Mesenchymal stem cell (in vitro differentiated cells and primary cell): ENCODE measurements around the gene TNNT1.

Experiments used
- DNase-seq: peaks from one replicate; pipeline ENCODE4 v3.0.0-alpha.2; 2013
- H2AFZ ChIP-seq: one replicate; pipeline ENCODE4 v1.6.1; 2013; ENCODE audit warnings: low read depth, mild to moderate bottlenecking, control low read depth, inconsistent platforms, low read length, moderate library complexity
- H2AK5ac ChIP-seq: 2 replicates; pipeline ENCODE4 v1.6.1; 2013; ENCODE audit warnings: low read length, moderate library complexity, mild to moderate bottlenecking, inconsistent platforms; ENCODE audit not compliant: severe bottlenecking
- H2BK120ac ChIP-seq: one replicate; pipeline ENCODE4 v1.6.1; 2013; ENCODE audit warnings: low read depth, mild to moderate bottlenecking, inconsistent platforms, low read length, moderate library complexity
- H2BK12ac ChIP-seq, 2 experiments: one replicate each; pipeline ENCODE4 v1.6.1; 2013; ENCODE audit warnings: inconsistent platforms in 2 of 2, low read length in 2 of 2, mild to moderate bottlenecking in 2 of 2, moderate library complexity in 2 of 2, control low read depth in 1 of 2
- H2BK15ac ChIP-seq: one replicate; pipeline ENCODE4 v1.6.1; 2013; ENCODE audit warnings: mild to moderate bottlenecking, low read depth, inconsistent platforms; ENCODE audit not compliant: poor library complexity, severe bottlenecking
- H2BK5ac ChIP-seq: 2 replicates; pipeline ENCODE4 v1.6.1; 2013; ENCODE audit warnings: low read depth, mild to moderate bottlenecking, low read length, control low read depth, inconsistent platforms; ENCODE audit not compliant: poor library complexity, severe bottlenecking
- H3K14ac ChIP-seq, 2 experiments: one replicate each; pipeline ENCODE4 v1.6.1; 2013; ENCODE audit warnings: inconsistent platforms in 2 of 2, low read length in 2 of 2, control low read depth in 1 of 2, mild to moderate bottlenecking in 1 of 2, moderate library complexity in 1 of 2
- H3K18ac ChIP-seq, 2 experiments: one replicate each; pipeline ENCODE4 v1.6.1; 2013; ENCODE audit warnings: inconsistent platforms in 2 of 2, low read length in 2 of 2, control low read depth in 1 of 2, low read depth in 1 of 2, mild to moderate bottlenecking in 1 of 2
- H3K23ac ChIP-seq, 2 experiments: one replicate each; pipeline ENCODE4 v1.6.1; 2013; ENCODE audit warnings: inconsistent platforms in 2 of 2, low read length in 2 of 2, mild to moderate bottlenecking in 2 of 2, moderate library complexity in 2 of 2, control low read depth in 1 of 2
- H3K27ac ChIP-seq: 2 replicates; pipeline ENCODE4 v1.5.1; 2013; ENCODE audit warnings: mild to moderate bottlenecking, moderate library complexity, low read length, control low read depth, inconsistent platforms; ENCODE audit not compliant: poor library complexity, severe bottlenecking
- H3K27me3 ChIP-seq, 2 experiments: 2 replicates each; pipeline versions ENCODE4 v1.6.1 to v1.7.0; 2013; ENCODE audit warnings: low read length in 2 of 2, mild to moderate bottlenecking in 2 of 2, moderate library complexity in 2 of 2, control low read depth in 1 of 2, inconsistent platforms in 1 of 2; ENCODE audit not compliant: control insufficient read depth in 1 of 2, insufficient read depth in 1 of 2
- H3K36me3 ChIP-seq, 2 experiments: 2 replicates each; pipeline versions ENCODE4 v1.6.1 to v1.7.0; 2013; ENCODE audit warnings: low read length in 2 of 2, control low read depth in 1 of 2, inconsistent platforms in 1 of 2, low read depth in 1 of 2, mild to moderate bottlenecking in 1 of 2; ENCODE audit not compliant: insufficient read depth in 2 of 2, control insufficient read depth in 1 of 2
- H3K4ac ChIP-seq, 2 experiments: one replicate each; pipeline ENCODE4 v1.6.1; 2013; ENCODE audit warnings: inconsistent platforms in 2 of 2, low read length in 2 of 2, mild to moderate bottlenecking in 2 of 2, moderate library complexity in 2 of 2, control low read depth in 1 of 2, low read depth in 1 of 2
- H3K4me1 ChIP-seq: 2 replicates; pipeline ENCODE4 v1.6.1; 2013; ENCODE audit warnings: low read depth, low read length, control low read depth; ENCODE audit not compliant: control insufficient read depth, insufficient read depth
- H3K4me2 ChIP-seq: 2 replicates; pipeline ENCODE4 v1.6.1; 2013; ENCODE audit warnings: low read length, mild to moderate bottlenecking, inconsistent platforms; ENCODE audit not compliant: poor library complexity, severe bottlenecking
- H3K4me3 ChIP-seq, 2 experiments: 2 replicates each; pipeline versions ENCODE4 v1.5.1 to v1.7.0; 2013; ENCODE audit warnings: low read length in 2 of 2, mild to moderate bottlenecking in 2 of 2, control low read depth in 1 of 2, low read depth in 1 of 2; ENCODE audit not compliant: insufficient read depth in 1 of 2
- H3K79me1 ChIP-seq: replicated peaks from 2 replicates; pipeline ENCODE4 v1.6.1; 2013; ENCODE audit warnings: mild to moderate bottlenecking, control low read depth, low read length, inconsistent platforms; ENCODE audit not compliant: poor library complexity, severe bottlenecking
- H3K9ac ChIP-seq: 2 replicates; pipeline ENCODE4 v1.7.0; 2013; ENCODE audit warnings: mild to moderate bottlenecking, low read length, moderate library complexity
- H3K9me3 ChIP-seq: 2 replicates; pipeline ENCODE4 v1.7.0; 2013; ENCODE audit warnings: mild to moderate bottlenecking, low read length; ENCODE audit not compliant: control insufficient read depth
- H4K8ac ChIP-seq: one replicate; pipeline ENCODE4 v1.6.1; 2013; ENCODE audit warnings: inconsistent platforms, mild to moderate bottlenecking, low read length, moderate library complexity
- H4K91ac ChIP-seq: one replicate; pipeline ENCODE4 v1.6.1; 2013; ENCODE audit warnings: mild to moderate bottlenecking, low read length, inconsistent platforms
- WGBS: methylation state at CpG from one replicate; pipeline ENCODE4 v1.1.7; 2013; ENCODE audit warnings: mixed read lengths; 5-methylcytosine and 5-hydroxymethylcytosine counted together

Gene TNNT1

DNA sequence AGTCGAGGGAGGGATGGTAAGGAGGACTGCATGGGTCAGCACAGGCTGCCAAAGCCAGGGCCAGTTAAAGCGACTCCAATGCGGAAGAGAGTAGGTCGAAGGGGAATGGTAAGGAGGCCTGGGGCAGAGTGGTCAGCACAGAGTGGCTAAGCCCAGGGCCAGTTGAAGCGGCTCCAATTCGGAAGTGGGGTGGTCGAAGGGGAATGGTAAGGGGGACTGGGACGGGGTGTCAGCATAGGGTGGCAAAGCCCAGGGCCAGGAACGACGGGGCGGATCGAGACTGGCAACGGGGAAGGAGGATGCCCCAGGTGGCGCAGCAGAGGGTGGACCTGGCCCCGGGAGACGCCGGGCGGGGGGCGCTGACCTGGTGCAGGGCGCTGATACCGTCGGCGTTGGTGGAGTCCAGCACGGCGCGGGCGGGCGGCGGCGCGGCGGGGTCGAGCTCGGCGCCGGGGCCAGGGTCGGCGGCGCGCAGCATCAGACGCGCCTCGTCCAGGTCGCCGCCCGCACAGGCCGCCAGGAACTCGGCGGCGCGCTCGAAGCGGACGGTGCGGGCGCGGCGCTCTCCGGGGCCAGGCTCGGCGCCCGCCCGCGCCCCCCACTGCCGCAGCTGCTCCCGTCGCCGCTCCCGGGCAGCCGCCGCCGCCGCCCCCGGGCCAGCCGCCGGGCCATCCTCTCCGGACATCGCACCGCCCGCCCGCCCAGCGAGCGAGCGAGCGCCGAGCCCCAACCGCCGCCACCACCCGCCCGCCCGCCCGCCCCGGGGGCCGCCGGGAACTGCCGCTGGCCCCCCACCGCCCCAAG lies 31.9 kb downstream of the TNNT1 start, which contains the start of gene PPP1R12C:
TSS of gene PPP1R12C (minus strand) at position 779 of the 804 bp plus-strand sequence. CDS start at position 685, 94 bp downstream.
- H2BK120ac ChIP-seq = peak within 1 kb of the TSS; percentile 94
- H4K8ac ChIP-seq = peak within 1 kb of the TSS; percentile 77
- H4K91ac ChIP-seq = peak within 1 kb of the TSS; percentile 72
- H2BK15ac ChIP-seq = peak within 1 kb of the TSS; percentile 33
- H3K4me1 ChIP-seq = peaks cover 51% of the 10 kb centered on the region
- H3K4me2 ChIP-seq = peak within 1 kb of the TSS; percentile 90
- H2AFZ ChIP-seq = peak within 1 kb of the TSS; percentile 76
- H3K79me1 ChIP-seq = peaks cover 14% of the 10 kb centered on the region
- peak within 1 kb of the TSS; percentile 84 to 98 for H3K4ac ChIP-seq
- no peak within 1 kb of the TSS for H2AK5ac ChIP-seq
- H3K4me3 ChIP-seq = peak within 1 kb of the TSS; percentile 73 to 99
- peak within 1 kb of the TSS; percentile 100 for H3K9ac ChIP-seq
- peak within 1 kb of the TSS; percentile 51 for H3K27ac ChIP-seq
- peak; percentile 34 for DNase-seq
- H3K36me3 ChIP-seq = peaks cover 3 to 24% of the 10 kb centered on the region in 2 experiments
- H3K14ac ChIP-seq = peak within 1 kb of the TSS in 1 of 2 experiments; percentile 86
- peak within 1 kb of the TSS; percentile 60 to 92 for H3K18ac ChIP-seq
- H2BK12ac ChIP-seq = peak within 1 kb of the TSS in 1 of 2 experiments; percentile 43
- H2BK5ac ChIP-seq = no peak within 1 kb of the TSS
- peak within 1 kb of the TSS; percentile 1 to 100 for H3K23ac ChIP-seq
- no peaks in the 10 kb centered on the region for H3K27me3 ChIP-seq
- WGBS = 0% methylated on average over 26 of the region's 97 CpGs
- no peaks in the 10 kb centered on the region for H3K9me3 ChIP-seq

DNA sequence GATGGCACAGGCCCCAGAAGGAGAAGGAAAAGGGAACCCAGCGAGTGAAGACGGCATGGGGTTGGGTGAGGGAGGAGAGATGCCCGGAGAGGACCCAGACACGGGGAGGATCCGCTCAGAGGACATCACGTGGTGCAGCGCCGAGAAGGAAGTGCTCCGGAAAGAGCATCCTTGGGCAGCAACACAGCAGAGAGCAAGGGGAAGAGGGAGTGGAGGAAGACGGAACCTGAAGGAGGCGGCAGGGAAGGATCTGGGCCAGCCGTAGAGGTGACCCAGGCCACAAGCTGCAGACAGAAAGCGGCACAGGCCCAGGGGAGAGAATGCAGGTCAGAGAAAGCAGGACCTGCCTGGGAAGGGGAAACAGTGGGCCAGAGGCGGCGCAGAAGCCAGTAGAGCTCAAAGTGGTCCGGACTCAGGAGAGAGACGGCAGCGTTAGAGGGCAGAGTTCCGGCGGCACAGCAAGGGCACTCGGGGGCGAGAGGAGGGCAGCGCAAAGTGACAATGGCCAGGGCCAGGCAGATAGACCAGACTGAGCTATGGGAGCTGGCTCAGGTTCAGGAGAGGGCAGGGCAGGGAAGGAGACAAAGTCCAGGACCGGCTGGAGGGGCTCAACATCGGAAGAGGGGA lies 32.7 kb downstream of the TNNT1 start:
- Histone ChIP-seq H3K9ac (peak overlapping the region; percentile 100), H3K27me3 (no peaks in the 10 kb centered on the region), H3K27ac (peak overlapping the region; percentile 51), H3K4me3 (peak overlapping the region; percentile 73 to 99), H4K8ac (no peak overlapping the region), H3K36me3 (peaks cover 9 to 31% of the 10 kb centered on the region in 2 experiments), H3K4me1 (peaks cover 52% of the 10 kb centered on the region), H2BK15ac (no peak overlapping the region), H2BK5ac (no peak overlapping the region), H3K23ac (peak overlapping the region in 1 of 2 experiments; percentile 100), H4K91ac (peak overlapping the region; percentile 53), H2BK120ac (no peak overlapping the region), H2AK5ac (no peak overlapping the region), H3K79me1 (peaks cover 18% of the 10 kb centered on the region), H3K14ac (peak overlapping the region in 1 of 2 experiments; percentile 86), H3K18ac (peak overlapping the region; percentile 60 to 92), H3K4me2 (peak overlapping the region; percentile 90), H3K9me3 (no peaks in the 10 kb centered on the region), H3K4ac (peak overlapping the region; percentile 84 to 98), H2BK12ac (peak overlapping the region in 1 of 2 experiments; percentile 31), H2AFZ (no peak overlapping the region)
- peak; percentile 78 for DNase-seq
- WGBS = 7% methylated on average over 25 of the region's 25 CpGs

DNA sequence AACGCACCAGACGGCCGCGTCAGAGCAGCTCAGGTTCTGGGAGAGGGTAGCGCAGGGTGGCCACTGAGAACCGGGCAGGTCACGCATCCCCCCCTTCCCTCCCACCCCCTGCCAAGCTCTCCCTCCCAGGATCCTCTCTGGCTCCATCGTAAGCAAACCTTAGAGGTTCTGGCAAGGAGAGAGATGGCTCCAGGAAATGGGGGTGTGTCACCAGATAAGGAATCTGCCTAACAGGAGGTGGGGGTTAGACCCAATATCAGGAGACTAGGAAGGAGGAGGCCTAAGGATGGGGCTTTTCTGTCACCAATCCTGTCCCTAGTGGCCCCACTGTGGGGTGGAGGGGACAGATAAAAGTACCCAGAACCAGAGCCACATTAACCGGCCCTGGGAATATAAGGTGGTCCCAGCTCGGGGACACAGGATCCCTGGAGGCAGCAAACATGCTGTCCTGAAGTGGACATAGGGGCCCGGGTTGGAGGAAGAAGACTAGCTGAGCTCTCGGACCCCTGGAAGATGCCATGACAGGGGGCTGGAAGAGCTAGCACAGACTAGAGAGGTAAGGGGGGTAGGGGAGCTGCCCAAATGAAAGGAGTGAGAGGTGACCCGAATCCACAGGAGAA lies 33.5 kb downstream of the TNNT1 start:
- WGBS = 62% methylated on average over 7 of the region's 13 CpGs
- Histone ChIP-seq H2BK5ac (no peak overlapping the region), H2AFZ (no peak overlapping the region), H2BK120ac (no peak overlapping the region), H2BK12ac (no peak overlapping the region), H3K9ac (peak overlapping the region; percentile 100), H3K27ac (no peak overlapping the region), H3K27me3 (no peaks in the 10 kb centered on the region), H3K9me3 (no peaks in the 10 kb centered on the region), H3K18ac (no peak overlapping the region), H3K4me3 (peak overlapping the region; percentile 73 to 99), H4K91ac (peak overlapping the region; percentile 53), H3K14ac (no peak overlapping the region), H3K4me2 (peak overlapping the region; percentile 90), H2AK5ac (peak overlapping the region; percentile 27), H3K4me1 (peaks cover 52% of the 10 kb centered on the region), H2BK15ac (no peak overlapping the region), H3K4ac (peak overlapping the region in 1 of 2 experiments; percentile 21), H3K36me3 (peaks cover 10 to 31% of the 10 kb centered on the region in 2 experiments), H3K23ac (no peak overlapping the region), H3K79me1 (peaks cover 20% of the 10 kb centered on the region), H4K8ac (no peak overlapping the region)
- peak; percentile 47 for DNase-seq
